Limb (tissue), 2 donors: ENCODE results near the gene SRMS.
A peak's percentile ranks its signal among the peaks of the same experiment; 100 is the strongest.
"Not testable (repeated sequence)": the region's sequence is repeated elsewhere in the genome, so short reads cannot be mapped to it uniquely, and the experiment has no call there.

Experiments used
- DNase-seq, 2 donors: peaks; one replicate each; pipeline ENCODE4 v3.0.0-alpha.2; 2016; ENCODE audit errors: extremely low spot score in 2 of 2

The SRMS gene

GRCh38 chr20:63579017-63579694 lies 31.6 kb upstream of the SRMS start:
- no peak for DNase-seq

DNA sequence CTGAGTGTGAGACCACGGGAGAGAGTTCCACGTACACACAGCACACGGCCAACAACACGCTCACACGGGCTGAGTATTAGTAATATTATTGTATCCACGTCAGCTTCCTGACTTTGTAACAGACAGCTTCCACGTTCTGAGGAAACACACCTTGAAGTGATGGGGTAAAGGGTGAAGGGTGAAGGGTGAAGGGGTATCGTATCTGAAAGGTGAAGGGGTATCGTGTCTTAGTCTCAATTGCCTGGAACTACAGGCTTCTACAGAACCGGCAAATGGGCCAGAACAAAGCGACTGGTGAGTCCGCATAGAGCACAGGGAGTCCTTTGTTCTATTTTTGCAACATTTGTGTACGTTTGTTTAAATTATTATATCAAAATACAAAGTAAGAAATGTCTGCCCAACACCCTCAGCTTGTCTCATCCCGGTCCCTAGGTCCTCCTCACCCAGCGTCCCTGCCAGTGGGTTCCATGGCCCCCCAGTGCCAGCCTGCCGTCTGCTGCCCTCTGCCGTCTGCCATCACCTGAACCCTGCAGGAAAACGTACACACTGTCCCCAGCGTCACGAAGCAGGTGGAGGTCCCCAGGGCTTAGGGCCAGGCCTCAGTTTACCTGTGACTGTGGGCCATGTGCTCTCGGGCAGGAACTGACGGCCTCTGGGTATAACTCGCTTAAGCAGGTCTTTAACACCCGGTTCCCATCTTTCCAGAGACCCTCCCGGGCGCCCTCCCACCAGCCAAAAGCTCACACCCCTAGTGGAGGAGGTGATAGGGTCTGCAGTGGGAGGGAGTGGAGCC lies 30.9 kb upstream of the SRMS start:
- no peak for DNase-seq

GRCh38 chr20:63577317-63577894 lies 29.9 kb upstream of the SRMS start:
- DNase-seq: no peak

GRCh38 chr20:63576311-63576710 lies 28.8 kb upstream of the SRMS start:
- no peak for DNase-seq

GRCh38 chr20:63574829-63575743 lies 27.5 kb upstream of the SRMS start:
- DNase-seq: no peak

- DNase-seq: peak; percentile 55 to 87
These were observed 26.7 kb upstream of the SRMS start, which contains the start of gene HELZ2 for GRCh38 chr20:63574156-63574828. HELZ2 (minus strand) TSS chr20:63574239; CDS start chr20:63572385, 1,854 bp downstream.

DNA sequence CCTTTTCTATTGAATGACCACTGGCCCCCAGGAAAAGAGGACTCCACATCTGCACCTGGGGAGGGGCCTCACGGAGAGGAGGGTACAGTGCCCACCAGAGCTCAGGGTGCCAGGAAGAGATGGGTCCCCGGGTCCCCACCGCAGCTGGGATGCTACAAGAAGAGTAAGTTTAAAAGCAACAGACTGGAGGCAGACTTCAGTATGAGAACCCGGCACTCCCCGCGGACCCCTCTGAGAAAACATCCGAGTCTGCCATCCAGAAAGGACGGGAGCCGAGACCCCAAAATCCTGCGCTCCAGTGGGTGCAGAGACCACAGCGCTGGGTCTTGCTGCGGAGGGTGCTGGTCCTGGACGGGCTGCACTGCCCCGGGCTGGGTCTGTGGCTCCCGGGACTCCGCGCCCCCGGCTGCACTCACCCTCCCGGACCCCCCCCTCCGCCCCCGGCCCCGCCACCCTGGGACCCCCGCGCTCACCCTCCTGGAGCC lies 26.1 kb upstream of the SRMS start:
- peak in 1 of 2 donors; percentile 48 for DNase-seq

- no peak for DNase-seq
These were observed 25.5 kb upstream of the SRMS start for GRCh38 chr20:63572788-63573646.

- no peak for DNase-seq
These were observed 24.7 kb upstream of the SRMS start for GRCh38 chr20:63572071-63572787.

GRCh38 chr20:63571087-63571478 lies 23.5 kb upstream of the SRMS start:
- DNase-seq: not testable (repeated sequence)

DNA sequence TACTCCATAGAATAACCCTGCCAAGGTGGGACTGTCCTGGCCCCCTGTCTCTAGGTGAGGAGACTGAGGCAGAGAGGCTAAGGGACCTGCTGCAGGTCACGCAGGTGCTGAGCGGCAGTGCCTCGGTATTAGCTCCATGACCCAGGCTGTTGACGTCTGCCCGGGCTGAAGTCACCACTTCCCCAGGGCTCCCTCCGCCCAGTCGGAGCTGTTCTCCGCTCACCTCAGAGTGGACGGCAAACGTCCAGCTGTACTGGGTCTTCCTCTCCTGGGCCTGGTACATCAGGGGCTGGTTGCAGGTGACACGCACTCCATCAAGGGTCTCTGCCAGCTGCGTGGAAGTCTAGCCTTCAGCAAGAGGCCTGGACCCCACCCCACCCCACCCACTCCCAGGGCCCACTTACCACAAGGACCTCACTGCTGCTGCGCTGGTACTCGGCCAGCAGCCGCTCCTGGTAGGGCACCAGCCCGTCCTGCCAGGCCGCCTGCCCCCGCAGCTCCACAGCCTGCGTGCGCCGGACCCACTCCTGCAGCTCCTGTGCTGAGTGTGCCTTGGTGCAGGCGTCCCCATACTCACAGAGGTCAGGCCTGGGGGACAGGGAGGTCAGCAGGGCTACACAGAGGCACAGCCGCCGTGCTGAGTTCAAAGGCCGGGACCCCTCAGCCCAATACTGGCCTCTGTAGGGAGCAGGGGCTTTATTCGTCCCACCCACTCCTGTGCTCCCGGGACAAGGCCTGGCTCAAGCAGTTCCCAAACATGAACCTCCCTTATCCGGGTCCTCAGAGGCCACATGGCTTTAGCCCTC lies 22.9 kb upstream of the SRMS start:
- DNase-seq: no peak

- no peak for DNase-seq
These were observed 21.7 kb upstream of the SRMS start for GRCh38 chr20:63568986-63569949.

- no peak for DNase-seq
These were observed 20.8 kb upstream of the SRMS start for GRCh38 chr20:63568170-63568981.

DNA sequence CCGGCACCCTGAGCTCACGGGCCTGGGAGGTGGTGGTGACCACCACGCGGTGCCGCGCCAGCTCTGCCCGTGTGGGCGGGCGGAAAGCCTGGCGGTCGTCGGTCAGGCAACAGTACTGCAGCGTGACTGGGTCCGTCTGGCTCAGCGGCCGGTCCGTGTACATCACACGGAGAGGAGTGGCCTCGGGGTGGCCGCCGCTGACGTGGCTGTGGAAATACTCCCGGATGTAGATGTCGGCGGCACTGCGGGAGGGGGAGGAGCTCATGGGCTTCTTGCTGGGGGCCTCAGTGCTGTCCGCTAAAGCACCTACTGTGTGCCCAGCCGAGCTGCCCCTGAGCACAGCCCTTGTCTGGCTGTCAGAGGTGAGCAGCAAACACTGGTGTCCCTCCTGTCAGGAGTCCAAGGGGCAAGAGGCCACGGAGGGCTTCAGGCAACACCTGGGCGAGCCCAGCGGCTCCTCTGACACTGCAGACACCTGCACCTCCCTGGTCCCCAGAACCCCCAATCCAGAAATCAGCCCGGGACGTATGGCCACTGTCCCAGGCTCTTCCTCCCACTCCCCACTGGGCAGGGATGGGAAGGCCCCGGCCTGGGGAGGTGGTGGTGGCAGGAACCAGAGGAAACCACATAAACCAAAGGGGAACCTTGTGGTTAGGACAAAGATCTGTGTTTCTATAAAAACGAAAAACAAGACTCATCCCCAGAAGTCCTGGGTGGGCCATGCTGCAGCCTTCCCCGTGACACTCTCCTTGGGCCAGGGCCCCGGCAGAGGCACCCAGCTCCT lies 20.0 kb upstream of the SRMS start:
- no peak for DNase-seq

DNA sequence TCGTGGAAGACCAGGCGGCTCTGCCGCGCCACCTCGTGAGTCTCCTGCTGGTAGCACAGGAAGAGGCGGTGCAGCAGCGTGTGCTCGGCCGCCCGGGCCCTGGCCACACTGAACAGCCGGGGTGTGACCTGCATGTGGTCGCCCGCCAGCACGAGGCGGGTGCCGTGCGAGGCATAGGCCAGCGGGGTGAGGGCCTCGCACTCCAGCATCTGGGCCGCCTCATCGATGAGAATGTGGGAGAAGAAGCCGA lies 19.5 kb upstream of the SRMS start:
- no peak for DNase-seq
